Memory B cell (primary cell): ENCODE measurements around the gene SSB.

Source experiments
- ATAC-seq: fragments of 150-1000 bp; cut with Tn5 transposase; 2 replicates; pipeline ENCODE4 v1.10.0; 2021; ENCODE audit warnings: low read depth, mild to moderate bottlenecking, moderate library complexity
- DNase-seq, 2 donors: peaks; one replicate each; pipeline ENCODE4 v3.0.0; 2022; ENCODE audit warnings: low spot score in 2 of 2
- H3K27ac Mint-ChIP-seq: one replicate; pipeline ENCODE4 v1.8.0; 2022; ENCODE audit warnings: mild to moderate bottlenecking, moderate library complexity, mixed read lengths
- H3K27me3 Mint-ChIP-seq: one replicate; pipeline ENCODE4 v1.8.0; 2022; ENCODE audit warnings: mixed read lengths
- H3K36me3 Mint-ChIP-seq: one replicate; pipeline ENCODE4 v1.8.0; 2022; ENCODE audit warnings: mild to moderate bottlenecking, mixed read lengths
- H3K4me1 Mint-ChIP-seq: one replicate; pipeline ENCODE4 v1.8.0; 2022; ENCODE audit warnings: mixed read lengths
- H3K4me3 Mint-ChIP-seq: one replicate; pipeline ENCODE4 v1.8.0; 2022; ENCODE audit warnings: mild to moderate bottlenecking, moderate library complexity, mixed read lengths
- H3K9me3 Mint-ChIP-seq: one replicate; pipeline ENCODE4 v1.8.0; 2022; ENCODE audit warnings: mixed read lengths

The SSB gene

GRCh38 chr2:169771021-169771420 lies 27.6 kb upstream of the SSB start:
- H3K4me3 Mint-ChIP-seq = no peak overlapping the region
- no peaks in the 10 kb centered on the region for H3K36me3 Mint-ChIP-seq
- peaks cover 5% of the 10 kb centered on the region for H3K27me3 Mint-ChIP-seq
- DNase-seq (no peak), ATAC-seq (no peak)
- peaks cover 3% of the 10 kb centered on the region for H3K4me1 Mint-ChIP-seq
- no peaks in the 10 kb centered on the region for H3K9me3 Mint-ChIP-seq
- no peak overlapping the region for H3K27ac Mint-ChIP-seq

- H3K9me3 Mint-ChIP-seq = no peaks in the 10 kb centered on the region
- ATAC-seq = no peak
- DNase-seq = no peak
These were observed 27.1 kb upstream of the SSB start for GRCh38 chr2:169771612-169772011.

GRCh38 chr2:169772651-169773050 lies 26.0 kb upstream of the SSB start:
- Mint-ChIP-seq H3K9me3 (no peaks in the 10 kb centered on the region), H3K27ac (no peak overlapping the region), H3K4me1 (peaks cover 3% of the 10 kb centered on the region), H3K27me3 (peaks cover 5% of the 10 kb centered on the region), H3K36me3 (no peaks in the 10 kb centered on the region), H3K4me3 (no peak overlapping the region)
- DNase-seq (no peak), ATAC-seq (no peak)

More at GRCh38 chr2:169771612-169772011, 27.1 kb upstream of the SSB start:
- Mint-ChIP-seq H3K36me3 (no peaks in the 10 kb centered on the region), H3K4me1 (peaks cover 3% of the 10 kb centered on the region), H3K27ac (no peak overlapping the region), H3K4me3 (no peak overlapping the region), H3K27me3 (peaks cover 5% of the 10 kb centered on the region)

DNA sequence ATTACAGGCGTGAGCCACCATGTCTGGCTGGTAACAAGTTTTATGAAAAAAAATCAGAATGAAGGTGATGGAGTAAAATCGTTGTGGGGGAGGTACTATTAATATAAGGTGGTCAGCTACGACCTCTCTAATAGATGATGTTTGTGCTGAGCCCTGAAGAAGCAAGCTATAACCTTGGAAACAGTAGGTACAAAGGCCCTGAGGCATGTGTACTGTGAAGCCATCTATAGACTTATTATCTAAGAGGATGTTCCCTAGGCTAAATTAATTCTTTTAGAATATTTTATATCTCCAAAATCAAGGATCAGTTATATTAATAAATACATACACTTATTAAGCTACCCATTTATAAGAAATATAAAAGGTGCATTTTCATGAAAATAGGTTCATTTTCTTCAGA lies 23.3 kb upstream of the SSB start:
- no peak overlapping the region for H3K4me3 Mint-ChIP-seq
- no peaks in the 10 kb centered on the region for H3K9me3 Mint-ChIP-seq
- H3K4me1 Mint-ChIP-seq = no peaks in the 10 kb centered on the region
- H3K36me3 Mint-ChIP-seq = no peaks in the 10 kb centered on the region
- DNase-seq (no peak), ATAC-seq (no peak)
- peaks cover 5% of the 10 kb centered on the region for H3K27me3 Mint-ChIP-seq
- no peak overlapping the region for H3K27ac Mint-ChIP-seq

GRCh38 chr2:169775765-169776164 lies 22.9 kb upstream of the SSB start:
- no peaks in the 10 kb centered on the region for H3K9me3 Mint-ChIP-seq
- ATAC-seq = no peak
- peaks cover 5% of the 10 kb centered on the region for H3K27me3 Mint-ChIP-seq
- no peaks in the 10 kb centered on the region for H3K36me3 Mint-ChIP-seq
- no peaks in the 10 kb centered on the region for H3K4me1 Mint-ChIP-seq
- no peak overlapping the region for H3K4me3 Mint-ChIP-seq
- DNase-seq = no peak
- no peak overlapping the region for H3K27ac Mint-ChIP-seq

DNA sequence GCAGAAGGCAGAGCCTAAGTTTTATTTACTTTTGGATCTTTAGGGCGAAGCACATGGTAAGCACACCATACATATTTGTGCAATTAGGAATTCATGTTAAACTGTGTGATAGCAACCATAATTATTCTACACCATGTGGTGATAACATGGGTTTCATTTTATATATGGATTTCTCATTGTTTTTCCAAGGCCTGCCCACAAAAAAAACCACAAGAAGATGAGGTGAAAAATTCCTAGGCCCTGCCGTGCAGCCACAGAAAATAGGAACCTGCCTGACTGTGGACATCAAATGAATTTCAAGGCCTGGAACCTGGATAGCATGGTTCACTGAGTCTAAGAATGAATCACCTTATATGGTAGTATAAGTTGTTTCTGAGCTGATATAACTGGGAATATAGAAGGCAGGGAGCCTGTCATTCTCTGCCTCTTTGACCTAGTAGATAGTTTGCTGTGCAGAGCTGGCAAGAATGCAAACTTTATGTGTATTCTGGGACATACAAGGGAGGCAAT lies 22.4 kb upstream of the SSB start:
- Mint-ChIP-seq H3K4me3 (no peak overlapping the region), H3K27me3 (peaks cover 3% of the 10 kb centered on the region)
- no peak for DNase-seq

DNA sequence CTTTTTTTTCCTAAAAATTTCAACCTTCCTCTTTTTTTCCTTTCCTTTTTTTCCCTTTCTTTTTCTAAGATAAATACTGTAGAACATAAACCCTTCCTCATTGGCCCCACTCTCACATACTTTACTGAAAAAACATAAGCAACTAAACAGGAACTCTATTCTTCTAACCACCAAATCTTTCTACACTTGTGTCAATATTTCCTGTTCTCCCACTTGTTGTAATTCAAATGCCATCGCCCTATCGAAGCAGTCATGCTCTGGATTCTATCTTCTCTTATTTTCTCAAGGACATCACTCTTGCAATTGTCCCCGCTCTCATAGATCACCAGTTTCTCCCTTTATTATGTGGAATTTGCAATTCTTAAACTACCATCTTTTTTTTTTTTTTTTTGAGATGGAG lies 20.2 kb upstream of the SSB start:
- Mint-ChIP-seq H3K9me3 (no peaks in the 10 kb centered on the region), H3K4me1 (no peaks in the 10 kb centered on the region), H3K27ac (no peak overlapping the region), H3K36me3 (no peaks in the 10 kb centered on the region), H3K4me3 (no peak overlapping the region), H3K27me3 (peaks cover 3% of the 10 kb centered on the region)
- ATAC-seq = no peak
- no peak for DNase-seq

More for the DNA sequence above, 22.4 kb upstream of the SSB start:
- H3K36me3 Mint-ChIP-seq = no peaks in the 10 kb centered on the region
- H3K9me3 Mint-ChIP-seq = no peaks in the 10 kb centered on the region
- no peaks in the 10 kb centered on the region for H3K4me1 Mint-ChIP-seq
- no peak for ATAC-seq
- no peak overlapping the region for H3K27ac Mint-ChIP-seq

- Mint-ChIP-seq H3K36me3 (no peaks in the 10 kb centered on the region), H3K4me1 (no peaks in the 10 kb centered on the region), H3K4me3 (no peak overlapping the region), H3K27ac (no peak overlapping the region), H3K9me3 (no peaks in the 10 kb centered on the region), H3K27me3 (peaks cover 3% of the 10 kb centered on the region)
- ATAC-seq (no peak), DNase-seq (no peak)
These were observed 17.2 kb upstream of the SSB start for GRCh38 chr2:169781249-169782013.

DNA sequence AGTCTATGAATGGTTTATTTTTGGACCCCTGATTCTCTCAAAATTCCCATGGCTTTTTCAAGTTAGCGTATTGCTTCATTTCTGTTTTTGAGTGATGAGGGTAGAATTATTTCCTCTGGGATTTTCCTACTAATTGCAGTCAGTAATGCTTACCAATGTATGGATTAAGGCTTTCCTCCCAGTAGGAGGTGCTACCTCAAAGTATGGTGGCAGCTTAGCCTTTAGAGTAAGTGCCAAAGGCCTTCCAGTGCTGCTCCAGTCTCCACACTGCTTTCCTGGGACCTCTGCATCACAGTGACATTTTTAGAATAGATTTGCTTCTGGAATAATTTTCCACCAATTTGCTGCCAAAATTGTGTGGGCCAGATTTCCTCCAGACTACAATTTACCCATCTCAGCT lies 16.2 kb upstream of the SSB start:
- Mint-ChIP-seq H3K27ac (no peak overlapping the region), H3K4me1 (no peaks in the 10 kb centered on the region)

DNA sequence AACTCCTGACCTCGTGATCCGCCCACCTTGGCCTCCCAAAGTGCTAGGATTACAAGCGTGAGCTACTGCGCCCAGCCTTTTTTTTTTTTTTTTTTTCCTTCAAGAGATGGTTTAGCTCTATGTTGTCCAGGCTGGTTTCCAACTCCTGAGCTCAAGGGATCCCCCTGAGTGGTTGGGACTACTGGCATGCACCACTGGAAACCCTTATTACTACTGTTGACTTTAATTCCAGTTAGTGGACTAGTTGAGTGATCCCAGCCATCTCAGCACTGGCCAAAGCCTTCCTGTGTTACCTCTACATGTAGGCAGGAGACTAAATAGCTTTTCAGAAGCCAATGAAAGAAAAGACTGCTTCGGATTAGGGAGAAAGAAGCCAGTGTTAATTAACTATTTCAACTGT lies 8.1 kb upstream of the SSB start:
- no peaks in the 10 kb centered on the region for H3K9me3 Mint-ChIP-seq
- no peaks in the 10 kb centered on the region for H3K36me3 Mint-ChIP-seq
- no peak overlapping the region for H3K4me3 Mint-ChIP-seq
- no peak overlapping the region for H3K27ac Mint-ChIP-seq
- ATAC-seq (no peak), DNase-seq (no peak)
- H3K4me1 Mint-ChIP-seq = peaks cover 5% of the 10 kb centered on the region
- peaks cover 10% of the 10 kb centered on the region for H3K27me3 Mint-ChIP-seq

More for the DNA sequence above, 16.2 kb upstream of the SSB start:
- no peak for ATAC-seq
- Mint-ChIP-seq H3K27me3 (peaks cover 3% of the 10 kb centered on the region), H3K36me3 (no peaks in the 10 kb centered on the region), H3K9me3 (no peaks in the 10 kb centered on the region), H3K4me3 (no peak overlapping the region)
- DNase-seq = no peak

- no peak overlapping the region for H3K27ac Mint-ChIP-seq
- peaks cover 7% of the 10 kb centered on the region for H3K4me1 Mint-ChIP-seq
- no peak for ATAC-seq
- no peak for DNase-seq
- H3K4me3 Mint-ChIP-seq = no peak overlapping the region
- no peaks in the 10 kb centered on the region for H3K36me3 Mint-ChIP-seq
- no peaks in the 10 kb centered on the region for H3K9me3 Mint-ChIP-seq
- peaks cover 1% of the 10 kb centered on the region for H3K27me3 Mint-ChIP-seq
These were observed 3.5 kb upstream of the SSB start for GRCh38 chr2:169795181-169795580.

GRCh38 chr2:169796441-169796840 lies 2.2 kb upstream of the SSB start:
- no peak overlapping the region for H3K4me3 Mint-ChIP-seq
- H3K36me3 Mint-ChIP-seq = peaks cover 1% of the 10 kb centered on the region
- H3K9me3 Mint-ChIP-seq = no peaks in the 10 kb centered on the region
- H3K27me3 Mint-ChIP-seq = peaks cover 1% of the 10 kb centered on the region
- no peak overlapping the region for H3K27ac Mint-ChIP-seq
- ATAC-seq (no peak), DNase-seq (no peak)
- H3K4me1 Mint-ChIP-seq = peaks cover 7% of the 10 kb centered on the region

DNA sequence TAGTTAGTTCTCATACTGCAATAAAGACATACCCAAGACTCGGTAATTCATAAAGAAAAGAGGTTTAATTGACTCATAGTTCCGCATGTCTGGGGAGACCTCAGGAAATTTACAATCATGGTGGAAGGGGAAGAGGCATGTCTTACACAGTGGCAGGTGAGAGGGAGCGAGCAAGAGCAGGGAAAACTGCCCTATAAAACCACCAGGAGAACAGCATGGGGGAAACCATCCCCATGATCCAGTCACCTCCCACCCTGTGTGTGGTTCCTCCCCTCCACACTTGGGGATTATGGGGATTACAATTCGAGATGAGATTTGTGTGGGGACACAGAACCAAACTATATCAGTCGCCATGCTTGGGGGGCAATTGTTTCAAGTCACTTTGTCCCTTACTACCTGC lies 1.1 kb upstream of the SSB start:
- peaks cover 1% of the 10 kb centered on the region for H3K27me3 Mint-ChIP-seq
- H3K36me3 Mint-ChIP-seq = peaks cover 3% of the 10 kb centered on the region
- ATAC-seq (no peak), DNase-seq (no peak)
- peak overlapping the region; percentile 12 for H3K27ac Mint-ChIP-seq
- H3K4me1 Mint-ChIP-seq = peaks cover 8% of the 10 kb centered on the region
- H3K9me3 Mint-ChIP-seq = no peaks in the 10 kb centered on the region
- peak overlapping the region; percentile 55 for H3K4me3 Mint-ChIP-seq

GRCh38 chr2:169798397-169798717 lies 314 bp upstream of the SSB start:
- peak overlapping the region; percentile 91 for H3K4me3 Mint-ChIP-seq
- ATAC-seq = no peak
- no peak for DNase-seq

DNA sequence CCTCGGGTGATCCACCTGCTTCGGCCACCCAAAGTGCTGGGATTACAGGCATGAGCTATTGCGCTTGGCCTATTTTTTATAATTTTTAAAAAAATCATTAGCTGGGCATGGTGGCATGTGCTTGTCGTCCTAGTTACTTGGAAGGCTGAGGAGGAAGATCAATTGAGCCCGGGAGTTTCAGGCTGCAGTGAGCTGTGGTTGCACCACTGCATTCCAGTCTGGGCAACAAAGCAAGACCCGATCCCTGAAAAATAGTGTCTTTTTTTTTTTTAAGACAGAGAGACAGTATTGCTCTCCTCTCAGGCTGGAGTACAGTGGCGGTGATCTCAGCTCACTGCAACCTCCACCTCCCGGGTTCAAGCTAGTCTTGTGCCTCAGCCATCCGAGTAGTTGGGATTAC lies 4.8 kb downstream of the SSB start:
- H3K4me1 Mint-ChIP-seq = peaks cover 9% of the 10 kb centered on the region
- no peak for DNase-seq
- no peaks in the 10 kb centered on the region for H3K9me3 Mint-ChIP-seq
- H3K4me3 Mint-ChIP-seq = no peak overlapping the region
- H3K27me3 Mint-ChIP-seq = no peaks in the 10 kb centered on the region
- H3K27ac Mint-ChIP-seq = no peak overlapping the region
- no peak for ATAC-seq
- H3K36me3 Mint-ChIP-seq = peaks cover 10% of the 10 kb centered on the region

More at GRCh38 chr2:169798397-169798717, 314 bp upstream of the SSB start:
- Mint-ChIP-seq H3K36me3 (peaks cover 3% of the 10 kb centered on the region), H3K4me1 (peaks cover 9% of the 10 kb centered on the region), H3K9me3 (no peaks in the 10 kb centered on the region), H3K27me3 (peaks cover 1% of the 10 kb centered on the region), H3K27ac (peak overlapping the region; percentile 95)
